HepG2 (cell line): Measurements from ENCODE around the gene LILRB3. TPM values are rescaled to one million over a fixed set of nuclear protein-coding genes. Genes with fewer than 3 reads are reported as not detected.

Source experiments
- BRD4 ChIP-seq: sonication (generic); formaldehyde crosslinking; IDR thresholded peaks from 2 replicates; pipeline ENCODE4 v1.4.0; 2020; ENCODE audit warnings: missing genetic modification reagents
- DBP ChIP-seq: sonication (generic); formaldehyde crosslinking; IDR thresholded peaks from 2 replicates; pipeline ENCODE4 v1.4.0; 2020; ENCODE audit warnings: missing genetic modification reagents; ENCODE audit errors: not compliant biosample characterization
- ELF3 ChIP-seq: IDR thresholded peaks from 2 replicates; pipeline ENCODE4 v1.6.1; 2016; ENCODE audit warnings: missing genetic modification reagents, missing compliant biosample characterization
- MEF2D ChIP-seq: sonication (generic); formaldehyde crosslinking; IDR thresholded peaks from 2 replicates; pipeline ENCODE4 v1.5.1; 2020; ENCODE audit warnings: mild to moderate bottlenecking, missing genetic modification reagents
- MTA1 ChIP-seq: sonication (generic); formaldehyde crosslinking; IDR thresholded peaks from 2 replicates; pipeline ENCODE4 v1.4.0; 2020; ENCODE audit warnings: missing genetic modification reagents, mild to moderate bottlenecking, borderline replicate concordance
- MTERF4 ChIP-seq: sonication (generic); formaldehyde crosslinking; IDR thresholded peaks from 2 replicates; pipeline ENCODE4 v1.8.0; 2023; ENCODE audit warnings: mild to moderate bottlenecking, missing genetic modification reagents
- NFE2L2 ChIP-seq: fragments of 150-350 bp; IDR thresholded peaks from 2 replicates; pipeline ENCODE4 v1.6.1; 2014; ENCODE audit warnings: low read length
- SP5 ChIP-seq: IDR thresholded peaks from 2 replicates; pipeline ENCODE4 v1.6.1; 2016; ENCODE audit warnings: low read depth, borderline replicate concordance
- TGIF2 ChIP-seq: IDR thresholded peaks from 2 replicates; pipeline ENCODE4 v1.6.1; 2016; ENCODE audit warnings: control low read depth, missing compliant biosample characterization
- UBTF ChIP-seq: sonication (generic); formaldehyde crosslinking; IDR thresholded peaks from 2 replicates; pipeline ENCODE4 v1.4.0; 2020; ENCODE audit warnings: mild to moderate bottlenecking, missing genetic modification reagents
- ZFYVE20 ChIP-seq: sonication (generic); formaldehyde crosslinking; IDR thresholded peaks from 2 replicates; pipeline ENCODE4 v1.8.0; 2023; ENCODE audit warnings: low read depth, mild to moderate bottlenecking, moderate library complexity, missing genetic modification reagents, borderline replicate concordance
- ZKSCAN8 ChIP-seq: IDR thresholded peaks from 2 replicates; pipeline ENCODE4 v1.6.1; 2016; ENCODE audit warnings: borderline replicate concordance, missing genetic modification reagents, missing compliant biosample characterization
- ZNF18 ChIP-seq: sonication (generic); formaldehyde crosslinking; IDR thresholded peaks from 2 replicates; pipeline ENCODE4 v1.8.0; 2022; ENCODE audit warnings: mild to moderate bottlenecking, missing genetic modification reagents; ENCODE audit not compliant: insufficient replicate concordance
- ZNF607 ChIP-seq: sonication (generic); formaldehyde crosslinking; IDR thresholded peaks from 2 replicates; pipeline ENCODE4 v1.5.1; 2020; ENCODE audit warnings: missing genetic modification reagents, mild to moderate bottlenecking, borderline replicate concordance
- ZNF768 ChIP-seq: sonication (generic); formaldehyde crosslinking; IDR thresholded peaks from 2 replicates; pipeline ENCODE4 v1.4.0; 2020; ENCODE audit warnings: missing genetic modification reagents
- ZNF878 ChIP-seq: sonication (generic); formaldehyde crosslinking; IDR thresholded peaks from 2 replicates; pipeline ENCODE4 v1.8.1; 2023; ENCODE audit warnings: mild to moderate bottlenecking, missing genetic modification reagents, moderate library complexity
- polyA plus RNA-seq, 8 experiments: library from polyadenylated mRNA; depleted of rRNA in 3 of 8; stranded (reverse) in 7 of 8; unstranded in 1 of 8; fragments of >200 nt; fragmentation: Illumina TruSeq in 4 of 8; extraction: Trizol in 4 of 8; gene quantifications; 2 replicates each; pipeline versions ENCODE4 v1.2.1 to v1.2.3, GENCODE V29; 2011 to 2016; ENCODE audit warnings: low read depth in 4 of 8, missing spikeins in 1 of 8, mixed read lengths in 1 of 8; ENCODE audit not compliant: insufficient read depth in 1 of 8
- total RNA-seq, 5 experiments: library from RNA; depleted of rRNA; stranded (reverse); fragments of >200 nt; fragmentation: Illumina TruSeq; extraction: Trizol; gene quantifications; 2 replicates each; pipeline ENCODE4 v1.2.3, GENCODE V29; 2016; ENCODE audit warnings: low read depth in 1 of 5
- TF ChIP-seq, protein P1 (sequence below): sonication (generic); formaldehyde crosslinking; conservative IDR thresholded peaks from 2 replicates; pipeline ENCODE4 v1.4.0; 2020; ENCODE audit warnings: missing genetic modification reagents
- TF ChIP-seq, protein P2 (sequence below): IDR thresholded peaks from 2 replicates; pipeline ENCODE4 v1.6.1; 2012; ENCODE audit warnings: inconsistent platforms
- TF ChIP-seq, protein P3 (sequence below): sonication (generic); formaldehyde crosslinking; IDR thresholded peaks from 2 replicates; pipeline ENCODE4 v1.5.0; 2020; ENCODE audit warnings: missing genetic modification reagents, mild to moderate bottlenecking, borderline replicate concordance

LILRB3 gene
- total and polyA plus RNA-seq, 2 of the 13 experiments (the other 11 are each of a cell fraction or from before 2014, with no cell fraction given): 0.22 TPM; not detected in 1

DNA sequence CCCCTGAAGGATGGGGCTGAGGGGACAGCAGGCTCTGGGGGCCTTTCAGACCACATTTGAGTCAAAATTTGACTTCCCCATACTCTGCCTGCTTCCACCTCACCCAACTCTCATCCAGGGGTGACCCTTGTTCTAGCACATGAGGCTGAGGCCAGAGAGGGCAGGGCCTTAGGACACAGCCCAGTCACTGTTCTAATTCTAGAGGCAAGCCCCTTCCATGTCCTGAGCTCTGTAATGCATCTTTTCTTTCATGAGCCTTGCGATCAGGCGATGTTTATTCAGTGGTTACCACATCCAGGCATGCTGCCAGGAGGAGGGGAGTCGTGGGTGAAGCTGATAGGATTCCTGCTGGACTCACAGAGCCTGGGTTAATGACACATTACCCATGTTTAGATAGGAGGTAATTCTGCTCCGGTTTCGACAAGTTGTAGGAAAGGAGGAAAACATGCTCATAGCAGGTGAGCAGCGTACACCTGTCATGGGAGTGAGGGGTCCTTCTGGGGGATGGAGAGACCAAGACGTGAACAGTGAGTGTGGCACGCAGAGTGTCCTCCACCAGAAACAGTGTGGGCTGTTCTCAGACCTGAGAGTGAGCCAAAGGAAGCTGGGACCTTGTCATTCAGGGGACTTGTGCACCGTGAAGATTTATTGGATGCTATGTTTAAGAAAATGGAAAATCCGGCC lies 12.9 kb downstream of the LILRB3 start (continued):
- TF ChIP-seq UBTF (CRISPR knock-in tag) (peak; percentile 22; the same call in 1 of the 2 replicates), NFE2L2 (no peak), MTERF4 (no peak), ELF3 (CRISPR knock-in tag) (peak; percentile 56), ZNF18 (CRISPR knock-in tag) (no peak), ZNF607 (no peak), ZFYVE20 (CRISPR knock-in tag) (no peak), ZKSCAN8 (CRISPR knock-in tag) (no peak), TGIF2 (CRISPR knock-in tag) (peak; percentile 62; the same call in 1 of the 2 replicates), MTA1 (CRISPR knock-in tag) (0 out of 2 replicates have a peak, but pooled peaks have one; percentile 3), MEF2D (CRISPR knock-in tag) (0 out of 2 replicates have a peak, but pooled peaks have one; percentile 16), BRD4 (CRISPR knock-in tag) (no peak), ZNF878 (CRISPR knock-in tag) (no peak), DBP (CRISPR knock-in tag) (no peak), SP5 (CRISPR knock-in tag) (peak; percentile 89), ZNF768 (CRISPR knock-in tag) (no peak)
- TF ChIP-seq, protein P1, sequence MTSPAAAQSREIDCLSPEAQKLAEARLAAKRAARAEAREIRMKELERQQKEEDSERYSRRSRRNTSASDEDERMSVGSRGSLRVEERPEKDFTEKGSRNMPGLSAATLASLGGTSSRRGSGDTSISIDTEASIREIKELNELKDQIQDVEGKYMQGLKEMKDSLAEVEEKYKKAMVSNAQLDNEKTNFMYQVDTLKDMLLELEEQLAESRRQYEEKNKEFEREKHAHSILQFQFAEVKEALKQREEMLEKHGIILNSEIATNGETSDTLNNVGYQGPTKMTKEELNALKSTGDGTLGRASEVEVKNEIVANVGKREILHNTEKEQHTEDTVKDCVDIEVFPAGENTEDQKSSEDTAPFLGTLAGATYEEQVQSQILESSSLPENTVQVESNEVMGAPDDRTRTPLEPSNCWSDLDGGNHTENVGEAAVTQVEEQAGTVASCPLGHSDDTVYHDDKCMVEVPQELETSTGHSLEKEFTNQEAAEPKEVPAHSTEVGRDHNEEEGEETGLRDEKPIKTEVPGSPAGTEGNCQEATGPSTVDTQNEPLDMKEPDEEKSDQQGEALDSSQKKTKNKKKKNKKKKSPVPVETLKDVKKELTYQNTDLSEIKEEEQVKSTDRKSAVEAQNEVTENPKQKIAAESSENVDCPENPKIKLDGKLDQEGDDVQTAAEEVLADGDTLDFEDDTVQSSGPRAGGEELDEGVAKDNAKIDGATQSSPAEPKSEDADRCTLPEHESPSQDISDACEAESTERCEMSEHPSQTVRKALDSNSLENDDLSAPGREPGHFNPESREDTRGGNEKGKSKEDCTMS (CRISPR knock-in tag): no peak
- TF ChIP-seq, protein P2, sequence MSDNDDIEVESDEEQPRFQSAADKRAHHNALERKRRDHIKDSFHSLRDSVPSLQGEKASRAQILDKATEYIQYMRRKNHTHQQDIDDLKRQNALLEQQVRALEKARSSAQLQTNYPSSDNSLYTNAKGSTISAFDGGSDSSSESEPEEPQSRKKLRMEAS: peak; percentile 56; the same call in 1 of the 2 replicates
- TF ChIP-seq, protein P3, sequence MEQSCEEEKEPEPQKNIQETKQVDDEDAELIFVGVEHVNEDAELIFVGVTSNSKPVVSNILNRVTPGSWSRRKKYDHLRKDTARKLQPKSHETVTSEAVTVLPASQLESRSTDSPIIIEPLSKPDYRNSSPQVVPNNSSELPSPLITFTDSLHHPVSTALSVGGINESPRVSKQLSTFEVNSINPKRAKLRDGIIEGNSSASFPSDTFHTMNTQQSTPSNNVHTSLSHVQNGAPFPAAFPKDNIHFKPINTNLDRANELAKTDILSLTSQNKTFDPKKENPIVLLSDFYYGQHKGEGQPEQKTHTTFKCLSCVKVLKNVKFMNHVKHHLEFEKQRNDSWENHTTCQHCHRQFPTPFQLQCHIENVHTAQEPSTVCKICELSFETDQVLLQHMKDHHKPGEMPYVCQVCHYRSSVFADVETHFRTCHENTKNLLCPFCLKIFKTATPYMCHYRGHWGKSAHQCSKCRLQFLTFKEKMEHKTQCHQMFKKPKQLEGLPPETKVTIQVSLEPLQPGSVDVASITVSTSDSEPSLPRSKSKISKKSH (CRISPR knock-in tag): no peak
